Endothelial cell of umbilical vein (primary cell): ENCODE measurements around the gene TTI1. TPM values are rescaled to one million over a fixed set of nuclear protein-coding genes. Genes with fewer than 3 reads are reported as not detected.

Experiments used
- BruUV-seq: library from RNA; stranded (reverse); fragments of 400-500 nt; replicated peaks from 2 replicates; lab custom pipeline; 2021; lab: Mats Ljungman, UMichigan
- CTCF ChIA-PET: fragments of 300-600, 350-600 bp; sonication (Branson Sonifier 250); formaldehyde crosslinking; loops from one replicate; lab custom pipeline; 2021; ENCODE audit warnings: antibody characterized with exemption, inconsistent platforms; lab: Charles Lee
- POLR2A ChIA-PET: fragments of 300-600, 350-600 bp; sonication (Branson Sonifier 250); formaldehyde crosslinking; loops from one replicate; lab custom pipeline; 2021; ENCODE audit warnings: antibody characterized with exemption, inconsistent platforms; lab: Charles Lee
- DNase-seq: peaks from one replicate; pipeline ENCODE4 v3.0.0-alpha.2; 2011; ENCODE audit warnings: low read depth, low spot score
- FAIRE-seq: peaks from 2 replicates; lab custom pipeline; 2011; peaks lifted over from hg19 to GRCh38; lab: Jason Lieb, UNC
- H2AFZ ChIP-seq: 2 replicates; pipeline ENCODE4 v1.6.0; 2012; ENCODE audit warnings: low read depth, low read length, control low read depth, inconsistent platforms
- H3K27ac ChIP-seq: 2 replicates; pipeline ENCODE4 v1.5.1; 2011; ENCODE audit warnings: low read depth, mild to moderate bottlenecking, control low read depth, low read length, moderate library complexity; ENCODE audit not compliant: insufficient read depth
- H3K27me3 ChIP-seq, 2 experiments: 2 replicates each; pipeline versions ENCODE4 v1.6.0 to v1.6.1; 2011; ENCODE audit warnings: low read length in 2 of 2, mixed read lengths in 1 of 2; ENCODE audit not compliant: control insufficient read depth in 2 of 2, insufficient read depth in 2 of 2
- H3K36me3 ChIP-seq, 2 experiments: 2 replicates in 1 of 2; 3 replicates in 1 of 2; pipeline ENCODE4 v1.5.1; 2011; ENCODE audit warnings: low read length in 2 of 2, mild to moderate bottlenecking in 1 of 2, moderate library complexity in 1 of 2; ENCODE audit not compliant: control insufficient read depth in 2 of 2, insufficient read depth in 2 of 2; ENCODE audit errors: extremely low read depth in 1 of 2
- H3K4me1 ChIP-seq: 3 replicates; pipeline ENCODE4 v1.5.1; 2011; ENCODE audit warnings: mild to moderate bottlenecking, low read length; ENCODE audit not compliant: control insufficient read depth, insufficient read depth; ENCODE audit errors: extremely low read depth
- H3K4me2 ChIP-seq: 2 replicates; pipeline ENCODE4 v1.6.1; 2011; ENCODE audit warnings: low read length, control low read depth, mixed read lengths; ENCODE audit not compliant: insufficient read depth
- H3K4me3 ChIP-seq, 3 experiments: fragments of 200-600 bp in 1 of 3; sonication (generic), shearing (Covaris generic) in 1 of 3; replicated peaks in 1 of 3; 2 replicates each; pipeline ENCODE4 v1.5.1; 2011 to 2016; ENCODE audit warnings: control low read depth in 3 of 3, low read length in 3 of 3, mild to moderate bottlenecking in 2 of 3, inconsistent platforms in 1 of 3, low read depth in 1 of 3, moderate library complexity in 1 of 3; ENCODE audit not compliant: insufficient read depth in 1 of 3
- H3K79me2 ChIP-seq: 2 replicates; pipeline ENCODE4 v1.6.0; 2012; ENCODE audit warnings: low read length, inconsistent platforms; ENCODE audit not compliant: control insufficient read depth, insufficient read depth
- H3K9ac ChIP-seq: replicated peaks from 2 replicates; pipeline ENCODE3; 2011; ENCODE audit warnings: low read length, control low read depth; ENCODE audit not compliant: insufficient read depth; ENCODE audit errors: extremely low read depth
- H3K9me1 ChIP-seq: replicated peaks from 3 replicates; pipeline ENCODE4 v1.6.0; 2011; ENCODE audit warnings: mild to moderate bottlenecking, low read length; ENCODE audit not compliant: control insufficient read depth, insufficient read depth; ENCODE audit errors: extremely low read depth
- H3K9me3 ChIP-seq: replicated peaks from 2 replicates; pipeline ENCODE4 v1.5.1; 2012; ENCODE audit warnings: low read length, inconsistent platforms; ENCODE audit not compliant: control insufficient read depth, insufficient read depth
- H4K20me1 ChIP-seq: replicated peaks from 2 replicates; pipeline ENCODE3; 2011; ENCODE audit warnings: mild to moderate bottlenecking, low read length; ENCODE audit not compliant: control insufficient read depth, insufficient read depth; ENCODE audit errors: extremely low read depth
- CTCF ChIP-seq, 2 donors: IDR thresholded peaks; 1 replicate in 1 of 2; 2 replicates in 1 of 2; pipeline ENCODE4 v1.5.1; 2011; ENCODE audit warnings: low read length in 2 of 2, mild to moderate bottlenecking in 2 of 2, moderate library complexity in 2 of 2, control low read depth in 1 of 2, inconsistent platforms in 1 of 2, low read depth in 1 of 2; ENCODE audit not compliant: insufficient read depth in 1 of 2; ENCODE audit errors: extremely low read depth in 1 of 2
- EZH2 ChIP-seq: IDR thresholded peaks from 2 replicates; pipeline ENCODE4 v1.6.1; 2012; ENCODE audit warnings: borderline replicate concordance, low read depth, mild to moderate bottlenecking, moderate library complexity, low read length, inconsistent platforms; ENCODE audit not compliant: severe bottlenecking
- FOS ChIP-seq: IDR thresholded peaks from 2 replicates; pipeline ENCODE4 v1.6.1; 2011; ENCODE audit warnings: mild to moderate bottlenecking, low read length, moderate library complexity, borderline replicate concordance; ENCODE audit not compliant: insufficient read depth
- GATA2 ChIP-seq: IDR thresholded peaks from 2 replicates; pipeline ENCODE4 v1.7.0; 2011; ENCODE audit warnings: low read depth, mild to moderate bottlenecking, moderate library complexity, mixed read lengths, low read length; ENCODE audit not compliant: insufficient read length, insufficient read depth
- JUN ChIP-seq: IDR thresholded peaks from 2 replicates; pipeline ENCODE4 v1.6.1; 2011; ENCODE audit warnings: borderline replicate concordance, low read depth; ENCODE audit not compliant: insufficient read length, insufficient read depth
- MYC ChIP-seq: IDR thresholded peaks from one replicate; pipeline ENCODE4 v1.6.1; 2011; ENCODE audit warnings: mild to moderate bottlenecking, low read depth, low read length
- POLR2A ChIP-seq: IDR thresholded peaks from 2 replicates; pipeline ENCODE4 v1.6.1; 2012; ENCODE audit warnings: low read depth, mild to moderate bottlenecking, control low read depth, low read length
- POLR2AphosphoS5 ChIP-seq: IDR thresholded peaks from 2 replicates; pipeline ENCODE4 v1.6.1; 2012; ENCODE audit warnings: low read depth, mild to moderate bottlenecking, control low read depth, low read length, moderate library complexity; ENCODE audit not compliant: insufficient read depth
- dilution Hi-C: fragments of 300-500 bp; cut with MboI; formaldehyde crosslinking; loops from one replicate; pipeline ENCODE4 v1.15.0; 2019; ENCODE audit warnings: low sequenced_read_pairs; ENCODE audit not compliant: extremely low pct_ligation_motif_present
- intact Hi-C: fragments of 100-400 bp; cut with micrococcal nuclease; formaldehyde crosslinking; loops from one replicate; pipeline ENCODE4 v1.10.0; 2022
- polyA plus RNA-seq, 4 experiments: library from polyadenylated mRNA; depleted of rRNA in 3 of 4; stranded (reverse) in 3 of 4; unstranded in 1 of 4; fragments of >200 nt; gene quantifications; 2 replicates each; pipeline versions ENCODE4 v1.2.1 to v1.2.3, GENCODE V29; 2011 to 2012; ENCODE audit warnings: missing spikeins in 1 of 4
- total RNA-seq: library from RNA; stranded (reverse); gene quantifications from 2 replicates; pipeline ENCODE4 v1.2.3, GENCODE V29; 2021
- TF ChIP-seq, protein P1 (sequence below): IDR thresholded peaks from 2 replicates; pipeline ENCODE4 v1.6.1; 2011; ENCODE audit not compliant: insufficient read depth, insufficient read length

TTI1 gene
- total and polyA plus RNA-seq, 2 donors (not counting 3 experiments of a cell fraction or from before 2014, with no cell fraction given): 13.2 to 23.2 TPM

DNA sequence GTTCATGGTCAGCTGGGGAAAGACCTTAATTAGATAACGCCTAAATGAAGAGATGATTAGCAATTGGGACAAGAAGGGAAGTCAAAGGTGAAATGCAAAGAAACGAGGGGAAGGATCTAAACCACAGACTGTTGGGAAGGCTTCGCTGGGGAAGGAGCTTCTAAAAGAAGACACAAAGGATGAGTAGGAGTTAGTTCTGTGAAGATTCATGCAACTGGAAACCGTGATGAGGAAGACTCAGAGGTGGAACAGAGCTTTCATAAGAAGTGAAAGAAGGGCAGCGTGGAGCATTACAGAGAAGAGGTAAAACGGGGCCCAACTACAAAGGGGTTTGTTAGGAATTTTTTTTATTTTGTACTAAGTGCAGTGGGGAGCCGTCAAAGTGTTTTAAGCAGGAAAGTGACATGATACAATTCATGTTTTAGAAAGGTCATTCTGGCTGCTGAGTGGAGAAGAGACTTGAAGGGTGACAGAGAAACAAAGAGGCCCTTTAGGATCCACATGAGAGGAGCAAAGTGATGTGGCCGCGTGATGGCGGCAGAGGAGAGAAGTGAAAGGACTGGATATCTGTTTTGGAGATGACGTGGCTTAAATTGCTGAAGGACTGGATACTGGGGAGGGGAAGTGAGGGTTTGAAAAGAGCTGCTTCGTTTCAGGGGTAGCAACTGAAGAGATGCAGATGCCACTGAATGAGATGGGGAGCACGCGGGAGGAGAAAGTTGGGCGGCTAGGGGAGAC lies 33.6 kb downstream of the TTI1 start:
- no peaks in the 10 kb centered on the region for H3K79me2 ChIP-seq
- H3K9me3 ChIP-seq: no peaks in the 10 kb centered on the region
- POLR2A ChIA-PET: no interaction called here
- no peak overlapping the region for H3K27ac ChIP-seq
- H3K36me3 ChIP-seq: peaks cover 13% of the 10 kb centered on the region in 2 experiments
- peaks cover 21% of the 10 kb centered on the region for H3K4me1 ChIP-seq
- dilution Hi-C loops (no loop called here), intact Hi-C loops (no loop called here)
- BruUV-seq: no TSS peak
- no peak overlapping the region for H3K4me3 ChIP-seq
- H3K27me3 ChIP-seq: no peaks in the 10 kb centered on the region
- no peak overlapping the region for H3K9ac ChIP-seq
- CTCF ChIA-PET: no interaction called here
- H2AFZ ChIP-seq: no peak overlapping the region
- H4K20me1 ChIP-seq: no peaks in the 10 kb centered on the region
- TF ChIP-seq MYC (no peak), POLR2AphosphoS5 (no peak), GATA2 (no peak), FOS (no peak)
- no peak for DNase-seq
- FAIRE-seq: no peak
- H3K4me2 ChIP-seq: no peak overlapping the region
- no peaks in the 10 kb centered on the region for H3K9me1 ChIP-seq

DNA sequence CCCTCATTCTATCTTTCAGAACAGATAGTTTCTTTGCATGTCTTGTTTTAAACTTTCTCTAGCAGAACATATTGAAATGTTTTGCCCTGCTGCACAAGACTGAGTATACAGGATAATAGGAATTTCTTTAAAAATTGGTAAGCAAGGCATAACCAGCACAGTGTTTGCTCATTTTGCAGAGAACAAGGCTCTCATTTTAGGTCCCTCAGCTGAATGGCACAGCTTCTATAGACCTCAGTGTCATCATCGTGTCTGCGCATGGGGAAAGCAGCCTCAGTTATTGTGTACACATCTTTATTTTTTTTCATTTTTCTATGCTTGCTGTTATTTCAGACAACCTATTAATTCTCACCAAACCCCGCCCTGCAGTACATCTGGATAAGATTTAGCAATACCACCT lies 35.7 kb downstream of the TTI1 start:
- intact Hi-C loops: no loop called here
- Histone ChIP-seq H4K20me1 (no peaks in the 10 kb centered on the region), H3K9me3 (no peaks in the 10 kb centered on the region), H3K9ac (no peak overlapping the region), H3K36me3 (peaks cover 13 to 17% of the 10 kb centered on the region in 2 experiments), H3K4me2 (no peak overlapping the region), H3K27me3 (no peaks in the 10 kb centered on the region), H3K79me2 (no peaks in the 10 kb centered on the region), H2AFZ (no peak overlapping the region), H3K27ac (no peak overlapping the region), H3K4me3 (no peak overlapping the region), H3K9me1 (no peaks in the 10 kb centered on the region), H3K4me1 (peaks cover 17% of the 10 kb centered on the region)
- no TSS peak for BruUV-seq
- FAIRE-seq (no peak), DNase-seq (no peak)
- ChIA-PET CTCF (no interaction called here), POLR2A (no interaction called here)
- dilution Hi-C loops: no loop called here
- TF ChIP-seq POLR2AphosphoS5 (no peak), MYC (no peak), FOS (no peak), JUN (no peak), EZH2 (no peak), POLR2A (no peak), GATA2 (no peak), CTCF (IDR thresholded peaks at IDR 0.05; ENCODE audit: extremely low read depth in 1 of 2, insufficient read depth in 1 of 2, low read depth in 1 of 2, low read length in 2 of 2) (no peak)
- TF ChIP-seq, protein P1, sequence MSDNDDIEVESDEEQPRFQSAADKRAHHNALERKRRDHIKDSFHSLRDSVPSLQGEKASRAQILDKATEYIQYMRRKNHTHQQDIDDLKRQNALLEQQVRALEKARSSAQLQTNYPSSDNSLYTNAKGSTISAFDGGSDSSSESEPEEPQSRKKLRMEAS: no peak
